HUDEP-2 (cell line): ENCODE results near the gene RNF32.
"Not testable (repeated sequence)": the region's sequence is repeated elsewhere in the genome, so short reads cannot be mapped to it uniquely, and the experiment has no call there.

Experiments
- DNase-seq, 76 experiments: peaks; one replicate each; lab custom pipeline; 2025; ENCODE audit not compliant: unreplicated experiment in 76 of 76; lab: John Stamatoyannopoulos, UW

RNF32 gene

DNA sequence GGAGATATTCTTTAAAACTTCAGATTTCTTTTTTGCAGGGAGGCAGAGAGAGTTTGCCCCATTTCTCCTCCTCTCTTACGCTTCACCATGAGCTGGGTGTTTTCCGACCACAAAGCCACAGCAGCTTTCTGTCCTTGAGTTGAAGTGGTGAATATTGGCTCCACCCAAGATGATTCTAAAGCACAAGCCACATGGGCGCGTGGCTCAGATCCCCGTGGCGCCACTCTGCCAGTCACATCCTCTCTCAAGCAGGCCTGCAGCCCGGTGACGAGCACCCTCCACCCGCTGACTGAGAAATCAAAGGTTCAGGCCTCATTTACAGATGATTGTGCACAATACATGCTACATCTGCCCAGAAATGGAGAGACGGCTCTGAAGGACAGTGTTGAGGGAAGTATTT, 27.6 kb upstream of the RNF32 start:
- DNase-seq, result peak in 18 of 76 experiments; percentile 2 to 43 (median 22)

GRCh38 chr7:156614434-156615264, 25.9 kb upstream of the RNF32 start:
- DNase-seq, result no peak

- no peak for DNase-seq
These were observed 24.0 kb upstream of the RNF32 start for GRCh38 chr7:156616269-156617202.

DNA sequence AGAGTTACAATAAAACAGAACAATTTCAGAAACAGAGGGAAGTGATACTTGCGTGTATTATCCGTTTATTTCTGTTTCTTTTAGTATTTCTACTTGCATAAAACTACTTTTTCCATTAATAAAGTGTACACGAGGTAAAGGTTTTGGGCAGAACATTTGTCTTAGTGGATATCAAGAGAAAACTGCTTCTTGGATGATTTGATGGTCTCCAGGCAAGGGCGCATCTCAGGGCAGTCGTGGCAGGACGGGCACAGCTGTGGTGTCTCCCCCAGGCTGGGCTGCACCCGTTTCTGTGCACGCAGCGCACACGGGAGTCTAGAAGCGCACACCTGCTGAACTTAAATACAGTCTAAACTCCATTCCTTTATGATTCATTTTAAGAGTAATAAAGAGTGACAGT, 23.4 kb upstream of the RNF32 start:
- no peak for DNase-seq

GRCh38 chr7:156618078-156618779, 22.3 kb upstream of the RNF32 start:
- no peak for DNase-seq

DNA sequence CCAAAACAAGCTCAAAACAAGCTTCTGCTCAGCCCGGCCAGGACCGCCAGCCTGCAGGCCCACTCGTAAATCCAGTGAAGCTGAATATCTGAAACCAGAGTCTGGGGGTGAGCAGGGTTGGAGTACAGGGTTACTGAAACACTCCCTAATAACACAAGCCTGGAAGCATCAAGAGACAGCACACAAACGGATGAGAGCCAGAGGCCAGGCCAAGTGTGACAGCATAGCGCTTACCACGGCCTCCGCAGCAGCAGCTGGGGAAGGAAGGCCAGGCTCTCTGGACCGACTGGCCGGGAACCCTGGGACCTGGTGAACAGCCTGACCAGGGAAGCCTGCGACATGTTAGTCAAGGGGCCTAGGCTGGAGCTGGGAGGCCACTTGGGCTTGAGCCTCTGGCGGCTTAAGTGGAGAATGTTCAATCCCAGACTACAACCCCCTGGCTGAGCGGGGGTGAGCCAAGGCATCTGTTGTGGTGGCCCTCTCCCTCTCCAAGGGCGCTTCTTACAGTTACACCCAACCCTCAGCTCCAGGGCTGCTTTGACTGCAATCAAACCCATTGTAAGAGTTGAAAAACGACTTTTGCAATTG, 21.7 kb upstream of the RNF32 start:
- DNase-seq, result no peak

GRCh38 chr7:156619488-156620290, 20.9 kb upstream of the RNF32 start:
- not testable (repeated sequence) for DNase-seq

DNA sequence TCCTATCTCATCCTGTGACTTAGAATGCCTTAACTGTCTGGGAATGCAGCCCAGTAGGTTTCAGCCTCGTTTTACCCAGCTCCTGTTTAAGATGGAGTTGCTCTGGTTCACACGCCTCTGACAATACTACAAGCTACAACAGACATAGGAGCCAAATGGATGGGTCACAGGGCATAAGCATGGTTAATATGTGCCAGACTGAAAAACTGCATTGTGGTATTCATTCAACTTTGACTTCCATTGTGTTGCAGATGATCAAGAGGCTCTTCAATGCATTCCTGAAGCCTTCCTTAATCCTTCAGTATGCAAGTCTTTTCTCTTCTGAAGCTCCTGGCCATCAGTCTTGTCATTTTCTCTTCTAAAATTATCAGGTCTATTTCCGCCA, 20.3 kb upstream of the RNF32 start:
- DNase-seq, result no peak

DNA sequence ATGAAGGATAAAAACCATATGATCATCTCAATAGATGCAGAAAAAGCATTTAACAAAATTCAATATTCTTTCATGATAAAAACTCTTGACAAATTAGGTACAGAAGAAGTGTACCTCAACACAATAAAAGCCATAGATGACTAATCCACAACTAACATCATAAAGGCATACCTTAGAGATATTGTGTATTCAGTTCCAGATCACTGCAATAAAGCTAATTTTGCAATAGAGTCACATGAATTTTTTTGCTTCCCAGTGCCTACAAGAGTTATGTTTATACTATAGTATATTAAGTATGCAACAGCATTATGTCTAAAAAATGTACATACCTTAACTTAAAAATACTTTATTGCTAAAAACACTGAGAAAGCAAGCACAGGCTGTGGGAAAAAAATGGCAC, 18.9 kb upstream of the RNF32 start:
- DNase-seq, result no peak

GRCh38 chr7:156625580-156625979, 15.0 kb upstream of the RNF32 start:
- no peak for DNase-seq

DNA sequence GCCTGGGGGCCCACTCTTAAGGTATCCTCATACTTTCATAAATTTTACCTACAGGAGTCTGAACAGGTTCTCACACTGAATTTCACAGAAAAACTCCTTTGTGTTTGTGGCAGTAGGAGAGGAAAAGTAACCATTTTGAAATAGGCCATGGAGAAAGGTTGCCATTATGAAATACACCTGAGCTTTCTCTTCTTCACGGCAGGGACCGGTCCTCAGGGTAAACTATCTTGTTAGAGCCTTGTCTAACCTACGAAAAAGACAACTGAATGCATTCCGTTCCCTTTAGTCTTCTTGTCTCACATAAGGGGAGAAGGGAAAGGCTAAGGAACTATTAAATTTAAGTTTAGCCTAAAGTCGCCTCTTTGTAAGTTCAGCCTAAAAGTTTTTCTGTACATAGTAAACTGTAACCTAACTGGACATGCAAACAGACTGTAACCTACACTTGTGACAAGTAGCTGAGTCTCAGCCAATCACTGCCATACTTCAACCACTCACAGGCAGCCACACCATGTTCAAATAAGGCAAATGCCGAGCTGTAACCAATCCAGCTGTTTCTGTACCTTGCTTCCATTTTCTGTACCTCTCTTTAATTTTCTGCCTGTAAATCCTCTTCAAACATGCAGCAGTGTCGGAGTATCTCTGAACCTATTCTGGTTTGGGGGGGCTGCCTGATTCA, 14.2 kb upstream of the RNF32 start:
- no peak for DNase-seq

DNA sequence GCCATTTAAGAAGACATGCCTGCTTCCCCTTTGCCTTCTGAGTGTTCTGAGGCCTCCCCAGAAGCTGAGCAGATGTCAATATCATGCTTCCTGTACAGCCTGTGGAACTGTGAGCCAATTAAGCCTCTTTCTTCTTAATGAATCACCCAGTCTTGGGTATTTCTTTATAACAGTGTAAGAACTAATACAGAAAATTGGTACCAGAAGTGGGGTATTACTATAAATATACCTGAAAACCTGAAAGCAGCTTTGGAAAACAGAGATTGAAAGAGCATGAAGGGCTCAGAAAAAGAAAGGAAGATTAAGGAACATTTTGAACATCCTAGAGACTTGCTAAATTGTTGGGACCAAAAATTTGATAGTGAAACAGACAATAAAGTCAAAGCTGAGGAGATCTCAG, 12.0 kb upstream of the RNF32 start:
- DNase-seq, result no peak

GRCh38 chr7:156629873-156630272, 10.7 kb upstream of the RNF32 start:
- DNase-seq, result no peak

- DNase-seq, result no peak
These were observed 6.5 kb upstream of the RNF32 start for GRCh38 chr7:156634117-156634516.

- DNase-seq, result no peak
These were observed 4.8 kb upstream of the RNF32 start for GRCh38 chr7:156635529-156636385.

DNA sequence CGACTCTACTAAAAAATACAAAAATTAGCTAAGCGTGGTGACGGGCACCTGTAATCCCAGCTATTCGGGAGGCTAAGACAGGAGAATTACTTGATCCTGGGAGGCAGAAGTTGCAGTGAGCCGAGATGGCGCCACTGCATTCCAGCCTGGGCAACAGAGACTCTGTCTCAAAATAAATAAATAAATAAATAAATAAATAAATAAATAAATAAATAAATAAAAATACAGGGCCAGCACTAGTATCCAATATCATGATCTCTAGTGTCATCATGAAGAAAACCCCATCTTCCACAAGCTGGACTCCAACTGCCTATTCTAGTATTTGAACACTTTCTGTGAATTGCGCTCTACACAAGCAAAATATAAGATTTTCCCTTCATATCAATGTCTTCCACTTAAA, 3.5 kb upstream of the RNF32 start:
- not testable (repeated sequence) for DNase-seq

DNA sequence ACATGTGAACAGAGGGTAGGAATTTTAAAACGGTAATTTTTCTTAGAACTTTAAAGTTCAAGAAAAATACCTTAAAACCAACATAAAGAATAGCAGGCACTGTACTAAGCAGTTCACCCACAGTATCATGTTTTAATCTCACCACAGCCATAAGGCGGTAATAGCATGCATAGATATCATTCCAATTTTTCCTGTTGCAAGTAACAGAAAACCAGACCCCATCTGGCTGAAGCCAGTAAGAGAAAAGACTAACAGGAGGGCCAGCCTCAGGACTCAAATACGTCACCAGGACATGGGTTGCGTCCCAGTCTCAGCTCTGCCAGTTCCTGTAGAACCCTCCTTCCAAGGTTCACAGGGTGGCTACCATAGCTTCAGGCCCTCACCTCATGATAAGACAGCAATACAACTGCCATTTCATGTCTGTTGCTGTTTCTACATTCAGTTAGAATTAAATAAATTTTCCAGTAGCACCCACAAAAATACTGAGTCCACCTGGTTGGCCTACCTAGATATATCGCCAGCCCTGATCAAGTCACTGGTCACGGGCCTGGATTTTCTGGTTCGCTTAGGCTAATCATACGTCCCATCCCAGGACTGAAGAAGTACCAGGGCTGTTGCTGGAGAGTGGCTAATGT, 2.0 kb upstream of the RNF32 start:
- peak in 16 of 76 experiments; percentile 2 to 51 (median 32) for DNase-seq
